HG03039 (cell line): ENCODE results near the gene LY6G6F.

Experiments used
- ATAC-seq: cut with Tn5 transposase; IDR thresholded peaks from one replicate; pipeline ENCODE4 v1.9.1; 2021; ENCODE audit warnings: mild to moderate bottlenecking, moderate library complexity; ENCODE audit not compliant: unreplicated experiment

The LY6G6F gene, protein sequence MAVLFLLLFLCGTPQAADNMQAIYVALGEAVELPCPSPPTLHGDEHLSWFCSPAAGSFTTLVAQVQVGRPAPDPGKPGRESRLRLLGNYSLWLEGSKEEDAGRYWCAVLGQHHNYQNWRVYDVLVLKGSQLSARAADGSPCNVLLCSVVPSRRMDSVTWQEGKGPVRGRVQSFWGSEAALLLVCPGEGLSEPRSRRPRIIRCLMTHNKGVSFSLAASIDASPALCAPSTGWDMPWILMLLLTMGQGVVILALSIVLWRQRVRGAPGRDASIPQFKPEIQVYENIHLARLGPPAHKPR

DNA sequence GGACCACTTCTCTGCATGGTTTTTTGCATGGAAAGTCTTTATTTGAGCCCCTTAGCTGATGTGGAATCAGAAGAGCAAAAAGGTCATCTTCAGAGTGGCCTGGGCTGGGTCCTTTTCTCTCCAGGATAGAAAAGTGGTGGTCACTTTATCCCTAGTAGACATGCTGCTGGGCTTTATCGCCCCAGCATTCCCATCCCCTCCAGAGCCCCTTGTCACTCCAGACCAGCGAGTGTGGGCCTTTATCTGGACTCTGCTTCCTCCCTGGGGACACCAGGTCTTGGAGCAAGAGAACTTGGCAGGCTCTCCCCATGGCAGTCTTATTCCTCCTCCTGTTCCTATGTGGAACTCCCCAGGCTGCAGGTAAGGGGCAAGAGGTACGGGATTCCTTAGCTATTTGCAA, at the start of gene LY6G6F:
TSS of gene LY6G6F (plus strand) at position 268 of the 400 bp plus-strand sequence. CDS start at position 309, 41 bp downstream.
- no peak for ATAC-seq

GRCh38 chr6:31657406-31658157, 49.1 kb upstream of the LY6G6F start:
- no peak for ATAC-seq

- no peak for ATAC-seq
Observed at GRCh38 chr6:31658158-31658688, 48.4 kb upstream of the LY6G6F start.

- ATAC-seq = no peak
Observed at GRCh38 chr6:31658983-31659648, 47.5 kb upstream of the LY6G6F start.

DNA sequence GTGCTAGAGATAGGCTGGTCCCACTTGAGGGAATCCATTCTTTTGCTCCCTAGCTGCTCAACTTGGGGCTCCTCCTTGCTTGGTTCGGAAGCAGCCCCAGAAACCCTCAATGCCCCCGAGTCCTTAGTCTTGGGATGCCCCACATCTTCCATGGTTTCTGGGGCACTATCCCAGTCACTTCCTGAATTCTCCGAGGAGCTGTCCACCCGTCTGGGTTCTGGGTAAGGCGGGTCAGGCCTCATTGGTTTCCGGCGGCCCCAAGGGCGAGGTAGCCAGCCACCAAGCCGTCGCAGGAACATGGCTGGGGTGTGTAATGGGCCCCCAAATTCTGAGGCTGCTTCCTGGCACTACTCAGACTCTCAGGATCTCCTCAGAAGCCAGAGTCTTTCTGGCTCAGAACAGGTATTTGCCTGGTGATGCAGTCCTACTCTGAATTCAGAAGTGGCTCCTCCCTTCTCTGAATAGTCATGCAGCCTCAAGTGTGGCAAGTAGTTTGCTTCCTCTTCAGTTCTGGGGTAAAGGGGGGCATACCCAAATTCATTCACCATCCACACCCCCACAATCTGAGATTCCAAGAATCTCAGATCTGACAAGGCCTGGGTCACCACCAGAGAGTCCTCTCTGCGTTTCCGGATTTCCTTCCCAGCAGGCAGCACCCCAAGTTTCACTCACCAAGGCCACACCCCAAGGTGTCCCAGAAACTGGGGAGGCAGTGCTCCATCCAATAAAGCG, 46.9 kb upstream of the LY6G6F start:
- no peak for ATAC-seq

- peak; percentile 40 for ATAC-seq
Observed at GRCh38 chr6:31660381-31661261, 46.0 kb upstream of the LY6G6F start, which contains the start of gene C6orf47. Gene C6orf47, minus strand, starts transcription at chr6:31660778. Its CDS starts 831 bp downstream, at chr6:31659947.

DNA sequence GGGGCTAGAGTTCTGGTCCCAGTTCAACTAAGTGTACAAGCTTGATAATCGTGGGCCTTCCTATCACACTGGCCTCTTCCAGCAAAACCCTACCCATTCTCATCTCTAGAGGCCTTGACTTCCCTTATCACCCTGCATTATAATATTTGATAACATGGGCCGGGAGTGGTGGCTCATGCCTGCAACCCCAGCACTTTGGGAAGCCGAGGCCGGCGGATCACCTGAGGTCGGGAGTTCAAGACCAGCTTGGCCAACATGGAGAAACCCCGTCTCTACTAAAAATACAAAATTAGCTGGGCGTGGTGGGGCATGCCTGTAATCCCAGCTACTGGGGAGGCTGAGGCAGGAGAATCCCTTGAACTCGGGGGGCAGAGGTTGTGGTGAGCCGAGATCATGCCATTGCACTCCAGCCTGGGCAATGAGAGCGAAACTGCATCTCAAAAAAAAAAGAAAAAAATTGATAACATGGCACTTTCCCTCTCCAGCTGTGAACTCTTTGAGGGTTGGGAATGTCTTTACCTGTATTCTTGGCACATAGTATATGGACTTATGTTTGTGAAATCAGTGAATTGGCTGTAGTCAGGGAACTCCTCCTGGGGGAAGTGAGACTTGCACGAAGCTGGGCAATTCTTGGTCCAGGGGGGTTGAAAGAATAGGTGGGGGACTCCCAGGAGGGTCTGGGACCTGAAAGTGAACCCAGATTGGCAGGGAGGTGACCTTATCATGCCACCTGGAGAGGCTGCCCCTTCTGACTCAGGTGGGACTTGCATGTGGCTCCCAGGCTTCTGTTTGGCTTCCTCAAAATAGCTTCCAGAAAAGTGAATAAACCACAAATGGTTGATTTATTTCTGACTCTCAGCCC, 45.2 kb upstream of the LY6G6F start:
- no peak for ATAC-seq

DNA sequence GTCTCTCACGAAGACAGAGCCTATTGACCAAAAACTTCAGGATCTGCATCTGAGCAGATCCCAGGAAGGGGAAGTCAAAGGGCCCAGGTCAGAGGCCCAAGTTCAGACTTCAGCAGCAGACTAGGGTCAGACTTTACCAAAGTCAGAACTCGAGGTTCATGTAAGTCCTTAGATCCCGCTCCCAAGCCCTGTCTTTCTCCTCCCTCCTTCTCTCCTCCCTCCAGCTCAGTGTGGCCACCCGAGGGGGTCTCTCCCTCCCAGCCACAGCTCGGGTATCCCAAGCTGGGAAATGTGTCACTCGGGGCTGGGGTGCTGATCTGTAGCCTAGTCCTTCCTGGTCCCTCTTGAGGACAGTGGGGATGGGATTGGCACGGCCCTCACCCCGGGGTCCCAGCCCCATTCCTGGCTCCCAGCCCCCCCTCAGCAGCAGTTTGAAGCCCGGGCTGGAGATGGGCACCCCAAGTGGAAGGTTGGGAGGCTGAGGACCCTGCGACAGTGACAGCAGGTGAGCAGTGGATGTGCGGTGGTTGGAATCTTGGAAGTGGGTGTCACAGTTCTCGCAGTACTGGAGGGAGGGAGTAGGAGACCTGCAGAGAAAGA, 44.4 kb upstream of the LY6G6F start:
- no peak for ATAC-seq

DNA sequence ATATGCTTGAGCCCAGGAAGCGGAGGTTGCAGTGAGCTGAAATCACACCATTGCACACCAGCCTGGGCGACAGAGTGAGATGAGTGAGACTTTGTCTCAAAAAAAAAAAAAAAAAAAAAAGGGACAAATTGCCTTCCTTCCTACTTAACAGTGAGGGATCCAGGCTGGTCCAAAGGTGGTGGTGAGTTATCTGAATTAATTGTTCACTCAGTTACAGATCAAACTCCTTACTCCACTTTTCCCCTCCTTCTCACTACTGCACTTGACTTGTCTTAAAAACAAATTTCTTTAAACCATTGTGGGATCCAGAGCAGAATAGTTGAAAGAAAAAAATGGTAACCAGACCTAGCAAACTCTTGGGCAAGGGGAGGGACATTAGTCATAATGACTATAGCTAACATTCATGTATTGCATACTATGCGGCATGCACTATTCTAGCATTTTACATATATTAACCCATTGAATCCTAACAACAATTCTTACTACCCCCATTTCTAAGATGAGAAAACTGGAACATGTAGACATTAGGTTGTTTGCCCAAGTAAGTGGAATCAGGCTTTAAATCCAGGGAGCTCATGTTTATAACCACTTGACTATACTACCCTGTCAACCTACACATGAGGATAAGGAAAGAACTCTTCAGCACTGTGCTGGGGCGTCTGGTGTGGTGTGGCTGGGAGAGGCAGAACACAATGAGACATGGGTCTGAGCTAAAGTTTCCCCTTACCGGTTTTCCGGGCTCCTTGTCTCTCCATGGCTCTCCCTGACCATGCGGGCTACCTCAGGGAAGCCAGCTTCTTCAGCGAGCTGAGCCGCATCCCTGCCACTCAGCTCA, 43.3 kb upstream of the LY6G6F start:
- no peak for ATAC-seq

- ATAC-seq = no peak
Observed at GRCh38 chr6:31663961-31664789, 42.5 kb upstream of the LY6G6F start.

DNA sequence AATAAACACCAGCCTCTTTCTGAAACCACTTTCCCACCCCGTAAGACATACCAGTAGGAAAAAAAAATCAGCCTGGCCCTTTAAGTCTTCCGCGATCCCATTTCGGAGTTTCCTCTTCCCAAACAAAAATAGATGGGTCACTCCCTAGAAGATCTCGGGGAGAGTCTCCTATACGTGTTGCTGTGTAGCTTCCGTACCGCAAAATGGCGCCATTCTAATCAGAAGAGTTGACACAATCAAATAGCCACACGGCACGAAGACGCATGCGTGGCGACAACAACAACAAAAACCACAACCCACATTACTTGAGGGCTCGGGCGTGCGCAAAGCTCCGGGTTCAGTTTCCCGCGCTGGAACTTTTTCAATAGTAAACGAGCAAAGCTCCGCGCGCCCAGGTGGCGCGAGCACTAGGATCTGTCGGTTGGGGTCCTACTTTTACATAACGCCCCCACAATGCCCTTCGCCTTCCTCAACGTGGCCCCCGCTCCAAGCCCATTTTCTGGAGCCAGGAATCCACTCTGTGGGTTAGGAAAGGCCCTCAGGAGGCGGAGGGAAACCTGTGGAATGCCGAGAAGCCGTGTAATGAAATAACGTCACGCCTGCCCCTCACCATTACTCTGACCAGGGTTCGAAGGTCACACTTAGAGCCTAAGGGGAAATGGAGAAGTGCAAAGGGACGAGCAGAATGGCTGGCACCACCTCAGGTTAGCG, 41.7 kb upstream of the LY6G6F start, which contains the start of gene GPANK1:
TSS of gene GPANK1 (minus strand) at position 208 of the 711 bp plus-strand sequence. CDS start 519 bp downstream, outside the sequence.
- ATAC-seq = no peak

- ATAC-seq = peak; percentile 69
Observed at GRCh38 chr6:31665501-31666336, 40.9 kb upstream of the LY6G6F start, which contains the start of gene CSNK2B. Gene CSNK2B, plus strand, starts transcription at chr6:31666080. Its CDS starts 752 bp downstream, at chr6:31666832.

- no peak for ATAC-seq
Observed at GRCh38 chr6:31666337-31666965, 40.2 kb upstream of the LY6G6F start.

DNA sequence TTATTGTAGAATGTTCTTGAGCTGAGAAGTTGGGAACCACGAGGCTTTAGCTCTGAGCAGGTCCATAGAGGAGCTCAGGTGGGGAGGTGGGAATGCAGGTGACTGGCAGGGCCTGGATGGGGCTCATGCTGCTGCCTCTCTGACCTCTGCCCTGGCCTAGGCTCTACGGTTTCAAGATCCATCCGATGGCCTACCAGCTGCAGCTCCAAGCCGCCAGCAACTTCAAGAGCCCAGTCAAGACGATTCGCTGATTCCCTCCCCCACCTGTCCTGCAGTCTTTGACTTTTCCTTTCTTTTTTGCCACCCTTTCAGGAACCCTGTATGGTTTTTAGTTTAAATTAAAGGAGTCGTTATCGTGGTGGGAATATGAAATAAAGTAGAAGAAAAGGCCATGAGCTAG, 37.0 kb upstream of the LY6G6F start, which contains the start of gene LY6G5B:
TSS of gene LY6G5B (plus strand) at position 301 of the 400 bp plus-strand sequence. CDS start 975 bp downstream, outside the sequence.
- no peak for ATAC-seq
